ENCODE results near the gene SLC66A1.

SLC66A1 gene

GRCh38 chr1:19368050-19368449 is 55.9 kb downstream of the SLC66A1 start:
- no peak overlapping the region for H3K4me3 ChIP-seq (ENCODE audit: low read depth in 1 of 5, low read length in 5 of 5)
- H3K27ac ChIP-seq (ENCODE audit: low read depth, low read length) = no peak overlapping the region
- peaks cover 0 to 47% (median 17%) of the 10 kb centered on the region in 5 donors for H3K36me3 ChIP-seq (ENCODE audit: control insufficient read depth in 5 of 5, insufficient read depth in 5 of 5, low read length in 5 of 5)
- H3K9ac ChIP-seq (ENCODE audit: low read length in 5 of 5) = no peak overlapping the region
- no peaks in the 10 kb centered on the region for H3K27me3 ChIP-seq (ENCODE audit: control insufficient read depth in 5 of 5, insufficient read depth in 4 of 5, low read length in 5 of 5)
- H3K4me1 ChIP-seq (ENCODE audit: control insufficient read depth in 5 of 5, insufficient read depth in 5 of 5, low read length in 5 of 5) = peaks cover 3 to 41% (median 28%) of the 10 kb centered on the region in 5 donors
- H3K9me3 ChIP-seq (ENCODE audit: control insufficient read depth in 5 of 5, low read length in 5 of 5) = no peaks in the 10 kb centered on the region

DNA sequence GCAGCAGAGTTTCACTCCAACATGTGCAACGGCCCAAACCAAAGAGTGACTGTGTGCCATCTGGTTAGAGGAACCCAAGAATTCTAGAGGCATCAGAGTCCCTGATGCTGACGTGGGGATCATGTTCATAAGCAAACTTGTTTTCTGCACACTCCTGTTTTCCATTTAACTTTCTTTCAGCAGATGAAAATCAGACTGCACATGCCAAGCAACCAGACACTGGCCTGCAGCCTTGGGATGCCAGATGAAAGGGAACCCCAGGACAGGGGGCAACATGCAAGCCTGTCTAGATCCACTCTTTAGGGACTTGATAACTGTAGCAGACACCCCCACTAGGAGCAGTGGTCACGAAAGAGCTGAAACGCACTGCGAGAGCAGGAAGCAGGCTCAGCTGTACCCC is 56.8 kb downstream of the SLC66A1 start:
- H3K9me3 ChIP-seq (ENCODE audit: control insufficient read depth in 5 of 5, low read length in 5 of 5) = no peaks in the 10 kb centered on the region

DNA sequence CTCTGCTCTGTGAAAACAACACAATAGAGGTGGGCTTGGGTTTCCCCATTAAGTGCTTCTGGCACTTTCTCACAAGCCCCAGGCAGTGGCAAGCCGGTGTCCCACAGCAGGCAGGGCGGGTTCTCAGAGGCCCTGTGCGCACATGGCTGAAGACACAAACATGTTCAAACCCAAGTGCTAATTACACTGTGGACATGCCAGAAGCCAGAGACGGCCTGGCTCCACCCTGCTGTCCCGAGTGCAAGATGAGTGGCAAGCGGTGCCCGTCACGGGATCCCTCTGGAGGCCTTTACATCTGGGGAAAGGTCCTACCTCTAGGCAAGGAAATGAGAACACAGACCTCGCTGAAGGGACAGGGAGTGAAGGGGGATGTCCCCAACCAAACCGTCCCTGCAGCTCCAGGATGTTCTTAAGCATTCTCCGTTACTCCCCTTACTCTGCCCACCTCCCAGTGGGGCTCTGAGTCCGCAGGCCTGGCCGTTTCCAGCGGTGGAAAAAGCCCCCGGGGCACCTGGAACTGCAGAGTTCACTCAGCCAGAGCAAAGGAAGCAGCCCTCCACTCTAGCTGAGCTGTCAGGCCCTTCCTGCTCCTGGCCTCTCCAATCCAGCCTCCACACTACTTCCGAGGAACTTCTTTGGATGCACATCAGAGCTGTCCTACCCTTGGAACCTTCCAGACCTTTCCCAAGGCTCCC is 57.4 kb downstream of the SLC66A1 start:
- Histone ChIP-seq H3K9me3 (ENCODE audit: control insufficient read depth in 5 of 5, low read length in 5 of 5) (no peaks in the 10 kb centered on the region), H3K4me3 (ENCODE audit: low read depth in 1 of 5, low read length in 5 of 5) (no peak overlapping the region), H3K4me1 (ENCODE audit: control insufficient read depth in 5 of 5, insufficient read depth in 5 of 5, low read length in 5 of 5) (peaks cover 3 to 42% (median 39%) of the 10 kb centered on the region in 5 donors), H3K27me3 (ENCODE audit: control insufficient read depth in 5 of 5, insufficient read depth in 4 of 5, low read length in 5 of 5) (no peaks in the 10 kb centered on the region), H3K27ac (ENCODE audit: low read depth, low read length) (no peak overlapping the region), H3K9ac (ENCODE audit: low read length in 5 of 5) (peak overlapping the region in 1 of 5 donors; percentile 21), H3K36me3 (ENCODE audit: control insufficient read depth in 5 of 5, insufficient read depth in 5 of 5, low read length in 5 of 5) (peaks cover 0 to 46% (median 22%) of the 10 kb centered on the region in 5 donors)

More for the DNA sequence above, 56.8 kb downstream of the SLC66A1 start:
- no peaks in the 10 kb centered on the region for H3K27me3 ChIP-seq (ENCODE audit: control insufficient read depth in 5 of 5, insufficient read depth in 4 of 5, low read length in 5 of 5)
- H3K4me1 ChIP-seq (ENCODE audit: control insufficient read depth in 5 of 5, insufficient read depth in 5 of 5, low read length in 5 of 5) = peaks cover 3 to 42% (median 33%) of the 10 kb centered on the region in 5 donors
- peaks cover 0 to 46% (median 18%) of the 10 kb centered on the region in 5 donors for H3K36me3 ChIP-seq (ENCODE audit: control insufficient read depth in 5 of 5, insufficient read depth in 5 of 5, low read length in 5 of 5)
- H3K9ac ChIP-seq (ENCODE audit: low read length in 5 of 5) = no peak overlapping the region
- no peak overlapping the region for H3K27ac ChIP-seq (ENCODE audit: low read depth, low read length)
- no peak overlapping the region for H3K4me3 ChIP-seq (ENCODE audit: low read depth in 1 of 5, low read length in 5 of 5)

GRCh38 chr1:19370453-19371170 is 58.5 kb downstream of the SLC66A1 start:
- H3K36me3 ChIP-seq (ENCODE audit: control insufficient read depth in 5 of 5, insufficient read depth in 5 of 5, low read length in 5 of 5) = peaks cover 0 to 48% (median 29%) of the 10 kb centered on the region in 5 donors
- no peak overlapping the region for H3K4me3 ChIP-seq (ENCODE audit: low read depth in 1 of 5, low read length in 5 of 5)
- peaks cover 3 to 42% (median 40%) of the 10 kb centered on the region in 5 donors for H3K4me1 ChIP-seq (ENCODE audit: control insufficient read depth in 5 of 5, insufficient read depth in 5 of 5, low read length in 5 of 5)
- H3K27ac ChIP-seq (ENCODE audit: low read depth, low read length) = no peak overlapping the region
- no peaks in the 10 kb centered on the region for H3K9me3 ChIP-seq (ENCODE audit: control insufficient read depth in 5 of 5, low read length in 5 of 5)
- H3K9ac ChIP-seq (ENCODE audit: low read length in 5 of 5) = no peak overlapping the region
- H3K27me3 ChIP-seq (ENCODE audit: control insufficient read depth in 5 of 5, insufficient read depth in 4 of 5, low read length in 5 of 5) = no peaks in the 10 kb centered on the region

DNA sequence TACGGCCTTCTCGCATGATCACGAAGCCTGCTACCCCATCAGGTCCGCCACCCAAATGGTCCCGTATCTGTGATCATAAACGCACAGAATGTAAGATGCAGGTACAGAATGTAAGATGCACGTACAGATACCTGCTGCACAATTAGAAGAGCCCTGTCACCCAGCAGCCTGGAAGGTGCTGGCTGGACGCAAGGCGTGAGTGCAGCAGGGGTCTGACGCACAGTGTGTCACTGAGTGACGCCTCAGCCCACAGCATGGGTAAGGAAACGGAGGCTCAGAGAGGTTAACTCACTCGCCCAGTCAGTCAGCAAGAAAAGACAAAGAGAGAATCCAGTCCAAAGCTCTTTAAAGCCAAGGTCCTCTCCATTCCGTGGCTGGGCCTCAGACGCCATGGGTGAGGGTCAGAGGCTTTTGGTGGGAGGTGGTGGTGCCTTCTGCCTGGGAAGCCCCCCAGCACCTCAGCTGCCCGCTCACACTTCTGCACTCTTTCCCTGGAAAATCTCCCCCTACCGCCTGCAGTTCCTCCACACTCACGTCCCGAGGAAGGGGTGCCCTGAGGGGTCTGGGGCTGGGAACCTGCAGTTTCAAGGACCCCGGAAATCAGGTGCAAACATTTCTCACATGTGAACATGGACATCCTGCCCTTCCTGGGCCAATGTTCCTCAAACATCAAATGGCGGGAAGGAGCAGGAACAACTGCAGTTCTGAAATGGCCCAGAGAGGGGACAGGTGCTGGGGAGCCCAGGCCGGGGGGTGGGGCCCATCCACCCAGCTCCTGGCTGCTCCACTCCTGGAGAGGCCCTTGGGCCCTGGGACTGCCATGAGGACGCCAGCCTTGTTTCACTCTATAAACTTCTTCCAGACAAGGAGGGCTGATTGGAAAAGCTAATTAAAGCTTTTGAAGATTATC is 59.4 kb downstream of the SLC66A1 start:
- no peaks in the 10 kb centered on the region for H3K27me3 ChIP-seq (ENCODE audit: control insufficient read depth in 5 of 5, insufficient read depth in 4 of 5, low read length in 5 of 5)
- H3K9me3 ChIP-seq (ENCODE audit: control insufficient read depth in 5 of 5, low read length in 5 of 5) = no peaks in the 10 kb centered on the region
- no peak overlapping the region for H3K4me3 ChIP-seq (ENCODE audit: low read depth in 1 of 5, low read length in 5 of 5)
- peaks cover 0 to 57% (median 38%) of the 10 kb centered on the region in 5 donors for H3K36me3 ChIP-seq (ENCODE audit: control insufficient read depth in 5 of 5, insufficient read depth in 5 of 5, low read length in 5 of 5)
- peaks cover 3 to 46% (median 40%) of the 10 kb centered on the region in 5 donors for H3K4me1 ChIP-seq (ENCODE audit: control insufficient read depth in 5 of 5, insufficient read depth in 5 of 5, low read length in 5 of 5)
- no peak overlapping the region for H3K9ac ChIP-seq (ENCODE audit: low read length in 5 of 5)
- no peak overlapping the region for H3K27ac ChIP-seq (ENCODE audit: low read depth, low read length)

GRCh38 chr1:19372136-19372514 is 60.0 kb downstream of the SLC66A1 start:
- Histone ChIP-seq H3K4me3 (ENCODE audit: low read depth in 1 of 5, low read length in 5 of 5) (no peak overlapping the region), H3K9ac (ENCODE audit: low read length in 5 of 5) (no peak overlapping the region), H3K27ac (ENCODE audit: low read depth, low read length) (no peak overlapping the region), H3K4me1 (ENCODE audit: control insufficient read depth in 5 of 5, insufficient read depth in 5 of 5, low read length in 5 of 5) (peaks cover 3 to 44% (median 39%) of the 10 kb centered on the region in 5 donors), H3K27me3 (ENCODE audit: control insufficient read depth in 5 of 5, insufficient read depth in 4 of 5, low read length in 5 of 5) (no peaks in the 10 kb centered on the region), H3K36me3 (ENCODE audit: control insufficient read depth in 5 of 5, insufficient read depth in 5 of 5, low read length in 5 of 5) (peaks cover 4 to 64% (median 42%) of the 10 kb centered on the region in 5 donors), H3K9me3 (ENCODE audit: control insufficient read depth in 5 of 5, low read length in 5 of 5) (no peaks in the 10 kb centered on the region)

- Histone ChIP-seq H3K4me3 (ENCODE audit: low read depth in 1 of 5, low read length in 5 of 5) (no peak overlapping the region), H3K9me3 (ENCODE audit: control insufficient read depth in 5 of 5, low read length in 5 of 5) (no peaks in the 10 kb centered on the region), H3K36me3 (ENCODE audit: control insufficient read depth in 5 of 5, insufficient read depth in 5 of 5, low read length in 5 of 5) (peaks cover 6 to 68% (median 44%) of the 10 kb centered on the region in 5 donors), H3K27me3 (ENCODE audit: control insufficient read depth in 5 of 5, insufficient read depth in 4 of 5, low read length in 5 of 5) (no peaks in the 10 kb centered on the region), H3K4me1 (ENCODE audit: control insufficient read depth in 5 of 5, insufficient read depth in 5 of 5, low read length in 5 of 5) (peaks cover 1 to 40% (median 35%) of the 10 kb centered on the region in 5 donors), H3K27ac (ENCODE audit: low read depth, low read length) (no peak overlapping the region), H3K9ac (ENCODE audit: low read length in 5 of 5) (no peak overlapping the region)
Observed at GRCh38 chr1:19372602-19373001, 60.5 kb downstream of the SLC66A1 start.

DNA sequence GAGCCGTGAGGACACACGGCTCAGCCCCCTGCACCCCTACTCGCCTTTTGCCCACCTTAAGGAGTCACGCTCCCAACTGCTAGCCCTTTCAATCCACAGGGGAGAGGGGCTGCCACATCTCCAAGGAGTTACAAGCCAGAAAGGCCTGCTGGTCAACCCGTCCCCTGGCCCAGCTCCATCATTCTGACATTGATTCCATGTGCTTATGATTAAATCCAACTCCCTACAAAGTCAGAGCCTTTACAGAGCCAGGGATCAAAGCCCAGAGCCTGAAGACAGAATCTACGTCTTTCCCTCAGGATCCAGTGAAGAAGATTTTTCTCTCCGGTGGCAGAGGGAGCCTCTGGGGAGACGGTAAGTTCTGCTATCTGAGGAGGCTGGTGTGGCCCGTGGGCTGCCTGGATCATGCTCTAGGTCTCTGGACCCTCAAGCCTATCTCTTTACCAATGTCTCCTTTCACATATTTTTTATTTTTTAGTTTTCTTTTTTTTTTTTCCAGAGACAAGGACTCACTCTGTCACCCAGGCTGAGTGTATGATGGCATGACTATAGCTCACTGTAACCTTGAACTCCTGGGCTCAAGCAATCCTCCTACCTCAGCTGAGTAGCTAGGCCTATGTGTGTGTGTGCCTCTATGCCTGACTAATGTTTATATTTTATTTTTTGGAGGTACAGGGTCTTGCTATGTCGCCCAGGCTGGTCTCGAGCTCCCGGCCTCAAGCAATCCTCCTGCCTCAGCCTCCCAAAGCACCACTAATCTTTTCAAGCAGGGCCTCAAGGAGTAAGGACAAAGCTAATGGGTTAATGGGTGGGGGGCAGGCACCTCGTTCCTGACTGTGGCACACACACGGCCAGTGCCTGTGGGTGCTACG is 61.3 kb downstream of the SLC66A1 start:
- Histone ChIP-seq H3K9ac (ENCODE audit: low read length in 5 of 5) (peak overlapping the region in 1 of 5 donors; percentile 12), H3K27me3 (ENCODE audit: control insufficient read depth in 5 of 5, insufficient read depth in 4 of 5, low read length in 5 of 5) (no peaks in the 10 kb centered on the region), H3K9me3 (ENCODE audit: control insufficient read depth in 5 of 5, low read length in 5 of 5) (no peaks in the 10 kb centered on the region), H3K36me3 (ENCODE audit: control insufficient read depth in 5 of 5, insufficient read depth in 5 of 5, low read length in 5 of 5) (peaks cover 6 to 77% (median 53%) of the 10 kb centered on the region in 5 donors), H3K4me3 (ENCODE audit: low read depth in 1 of 5, low read length in 5 of 5) (no peak overlapping the region), H3K27ac (ENCODE audit: low read depth, low read length) (no peak overlapping the region), H3K4me1 (ENCODE audit: control insufficient read depth in 5 of 5, insufficient read depth in 5 of 5, low read length in 5 of 5) (peaks cover 0 to 33% (median 30%) of the 10 kb centered on the region in 5 donors)
